Fibroblast of the aortic adventitia (primary cell): ENCODE measurements around the gene CR2. TPM values are rescaled to one million over a fixed set of nuclear protein-coding genes. Genes with fewer than 3 reads are reported as not detected.
"Not testable (repeated sequence)": the region's sequence is repeated elsewhere in the genome, so short reads cannot be mapped to it uniquely, and the experiment has no call there.

Experiments used
- DNase-seq: peaks from one replicate; pipeline ENCODE4 v3.0.0-alpha.2; 2010; ENCODE audit warnings: low read depth
- H3K4me3 ChIP-seq: 2 replicates; pipeline ENCODE4 v1.5.1; 2011; ENCODE audit warnings: low read depth, mild to moderate bottlenecking, control low read depth, low read length, moderate library complexity
- CTCF ChIP-seq: IDR thresholded peaks from 2 replicates; pipeline ENCODE4 v1.5.1; 2011; ENCODE audit warnings: mild to moderate bottlenecking, low read length, control low read depth, inconsistent platforms; ENCODE audit not compliant: insufficient read depth
- total RNA-seq: library from RNA; depleted of rRNA; stranded (reverse); fragments of >200 nt; gene quantifications from 2 replicates; pipeline ENCODE4 v1.2.3, GENCODE V29; 2012; ENCODE audit warnings: low replicate concordance

CR2 gene
- total RNA-seq, 1 donor, result not detected

- H3K4me3 ChIP-seq, result no peak overlapping the region
- TF ChIP-seq CTCF, result no peak
- no peak for DNase-seq
Observed at GRCh38 chr1:207427832-207428585, 26.1 kb upstream of the CR2 start.

- no peak overlapping the region for H3K4me3 ChIP-seq
- no peak for DNase-seq
- TF ChIP-seq CTCF, result no peak
Observed at GRCh38 chr1:207428783-207429182, 25.3 kb upstream of the CR2 start.

GRCh38 chr1:207429963-207430362, 24.2 kb upstream of the CR2 start:
- DNase-seq, result no peak
- no peak for TF ChIP-seq CTCF
- H3K4me3 ChIP-seq, result no peak overlapping the region

DNA sequence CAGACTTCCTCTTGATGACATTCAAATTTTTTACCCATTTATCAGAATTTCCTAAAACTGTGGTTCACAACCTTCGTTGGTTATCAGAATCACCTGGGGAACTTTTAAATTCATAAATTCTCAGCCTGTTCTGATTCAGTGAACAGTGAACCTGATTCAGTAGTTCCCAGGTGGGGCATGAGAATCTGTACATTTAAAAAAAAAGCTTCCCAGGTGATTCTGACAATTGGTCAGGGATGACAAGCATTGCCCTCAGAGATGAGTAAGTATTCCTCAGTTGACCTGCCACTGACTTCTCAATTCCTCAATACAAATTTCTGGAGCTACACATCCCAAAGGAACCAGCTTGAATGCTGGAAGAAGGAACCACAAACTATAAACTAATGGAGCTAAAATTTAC, 23.5 kb upstream of the CR2 start:
- TF ChIP-seq CTCF, result no peak
- no peak overlapping the region for H3K4me3 ChIP-seq
- no peak for DNase-seq

GRCh38 chr1:207431508-207431907, 22.6 kb upstream of the CR2 start:
- no peak overlapping the region for H3K4me3 ChIP-seq
- no peak for DNase-seq
- TF ChIP-seq CTCF, result no peak

DNA sequence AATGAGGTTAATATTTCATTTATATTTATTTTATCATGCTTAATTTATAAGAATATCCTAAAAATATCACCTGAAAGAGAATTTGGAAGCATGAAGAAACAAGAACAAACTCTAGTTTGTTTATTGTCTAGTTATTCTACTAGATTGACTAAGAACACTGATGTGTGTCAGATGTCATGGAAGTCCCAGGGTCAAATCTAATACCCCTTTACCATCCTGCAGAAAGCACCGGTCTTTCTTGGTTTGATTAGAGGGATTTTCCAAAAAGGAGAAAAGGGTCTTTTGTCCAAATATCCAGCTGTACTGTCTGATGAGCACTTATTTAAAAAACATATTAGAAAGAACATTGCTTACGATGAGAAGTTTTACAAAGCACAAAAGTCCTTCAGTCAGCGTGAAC, 20.7 kb upstream of the CR2 start:
- no peak overlapping the region for H3K4me3 ChIP-seq
- TF ChIP-seq CTCF, result no peak
- no peak for DNase-seq

GRCh38 chr1:207436746-207437145, 17.4 kb upstream of the CR2 start:
- not testable (repeated sequence) for DNase-seq, H3K4me3 ChIP-seq
